HEK293 (cell line): ENCODE measurements around the gene GDPD3.
A peak's percentile ranks its signal among the peaks of the same experiment; 100 is the strongest.

Source experiments
- CTCF ChIA-PET: fragments of 350-600 bp; formaldehyde crosslinking; extraction: SDS; loops from one replicate; lab custom pipeline; 2021; ENCODE audit warnings: antibody characterized with exemption; lab: Yijun Ruan, JAX
- POLR2A ChIA-PET: fragments of 300-600 bp; formaldehyde crosslinking; extraction: SDS; loops from one replicate; lab custom pipeline; 2020; ENCODE audit warnings: antibody characterized with exemption, inconsistent platforms; lab: Yijun Ruan, JAX
- H3K27ac ChIP-seq: fragments of 200-500 bp; sonication (Bioruptor generic); 2 replicates; pipeline ENCODE4 v1.5.1; 2014; ENCODE audit warnings: low read depth, low read length, control low read depth, inconsistent platforms; ENCODE audit errors: extremely low read depth
- H3K36me3 ChIP-seq, 2 experiments: fragments of 200-500 bp in 1 of 2; sonication (Bioruptor generic) in 1 of 2; 1 replicate in 1 of 2; 2 replicates in 1 of 2; pipeline ENCODE4 v1.5.1; 2014 to 2017; ENCODE audit warnings: inconsistent platforms in 2 of 2, low read length in 2 of 2; ENCODE audit not compliant: control insufficient read depth in 2 of 2, insufficient read depth in 1 of 2
- H3K4me1 ChIP-seq: fragments of 200-500 bp; sonication (Bioruptor generic); 2 replicates; pipeline ENCODE4 v1.5.1; 2014; ENCODE audit warnings: mild to moderate bottlenecking, low read length, inconsistent platforms; ENCODE audit not compliant: control insufficient read depth, insufficient read depth
- H3K4me3 ChIP-seq: 2 replicates; pipeline ENCODE4 v1.5.1; 2011; ENCODE audit warnings: low read depth, mild to moderate bottlenecking, control low read depth, low read length, moderate library complexity
- H3K9me3 ChIP-seq: fragments of 200-500 bp; sonication (Bioruptor generic); 2 replicates; pipeline ENCODE4 v1.5.1; 2014; ENCODE audit warnings: low read depth, low read length, inconsistent platforms; ENCODE audit not compliant: control insufficient read depth, insufficient read depth
- FEZF1 ChIP-seq: fragments of 450-650 bp; formaldehyde crosslinking; IDR thresholded peaks from 2 replicates; pipeline ENCODE4 v1.5.1; 2016; ENCODE audit warnings: missing biosample characterization, missing genetic modification characterization
- GLI4 ChIP-seq: fragments of 450-650 bp; formaldehyde crosslinking; IDR thresholded peaks from 2 replicates; pipeline ENCODE4 v1.5.1; 2016; ENCODE audit warnings: missing biosample characterization, missing genetic modification characterization
- KLF1 ChIP-seq: fragments of 450-650 bp; formaldehyde crosslinking; IDR thresholded peaks from 2 replicates; pipeline ENCODE4 v1.5.1; 2016; ENCODE audit warnings: missing biosample characterization, missing genetic modification characterization
- PRDM10 ChIP-seq: fragments of 450-650 bp; formaldehyde crosslinking; IDR thresholded peaks from 2 replicates; pipeline ENCODE4 v1.5.1; 2016; ENCODE audit warnings: missing biosample characterization, missing genetic modification characterization
- SCRT1 ChIP-seq: fragments of 450-650 bp; formaldehyde crosslinking; IDR thresholded peaks from 2 replicates; pipeline ENCODE4 v1.5.1; 2016; ENCODE audit warnings: missing biosample characterization, missing genetic modification characterization, borderline replicate concordance
- SCRT2 ChIP-seq: fragments of 450-650 bp; formaldehyde crosslinking; IDR thresholded peaks from 2 replicates; pipeline ENCODE4 v1.5.1; 2016; ENCODE audit warnings: missing biosample characterization, missing genetic modification characterization
- SETDB1 ChIP-seq: IDR thresholded peaks from one replicate; pipeline ENCODE4 v1.6.1; 2017; ENCODE audit warnings: mild to moderate bottlenecking, low read length, moderate library complexity, mixed read lengths; ENCODE audit not compliant: insufficient read length
- TCF7L2 ChIP-seq: IDR thresholded peaks from 2 replicates; pipeline ENCODE4 v1.6.1; 2011; ENCODE audit warnings: low read depth, mild to moderate bottlenecking, inconsistent platforms, low read length, moderate library complexity, borderline replicate concordance
- ZNF121 ChIP-seq: fragments of 450-650 bp; formaldehyde crosslinking; IDR thresholded peaks from 2 replicates; pipeline ENCODE4 v1.5.1; 2016; ENCODE audit warnings: missing biosample characterization, missing genetic modification characterization
- ZNF239 ChIP-seq: fragments of 450-650 bp; formaldehyde crosslinking; IDR thresholded peaks from 2 replicates; pipeline ENCODE4 v1.5.1; 2016; ENCODE audit warnings: missing biosample characterization, missing genetic modification characterization
- ZNF24 ChIP-seq: fragments of 450-650 bp; formaldehyde crosslinking; IDR thresholded peaks from 2 replicates; pipeline ENCODE4 v1.5.1; 2016; ENCODE audit warnings: missing biosample characterization, missing genetic modification characterization
- ZNF341 ChIP-seq: fragments of 450-650 bp; formaldehyde crosslinking; IDR thresholded peaks from 2 replicates; pipeline ENCODE4; 2016; ENCODE audit warnings: low read depth, missing biosample characterization, missing genetic modification characterization
- ZNF366 ChIP-seq: fragments of 450-650 bp; formaldehyde crosslinking; conservative IDR thresholded peaks from 2 replicates; pipeline ENCODE4 v1.5.1; 2016; ENCODE audit warnings: missing biosample characterization, missing genetic modification characterization
- ZNF37A ChIP-seq: fragments of 450-650 bp; IDR thresholded peaks from 2 replicates; pipeline ENCODE4 v1.5.1; 2018; ENCODE audit warnings: missing biosample characterization, missing genetic modification characterization
- ZNF391 ChIP-seq: fragments of 450-650 bp; formaldehyde crosslinking; IDR thresholded peaks from 2 replicates; pipeline ENCODE4 v1.5.1; 2016; ENCODE audit warnings: low read depth, missing biosample characterization, missing genetic modification characterization, borderline replicate concordance
- ZNF555 ChIP-seq: fragments of 450-650 bp; formaldehyde crosslinking; conservative IDR thresholded peaks from 2 replicates; pipeline ENCODE4 v1.5.1; 2017; ENCODE audit warnings: missing biosample characterization, mild to moderate bottlenecking, missing genetic modification characterization, inconsistent platforms
- ZNF580 ChIP-seq: fragments of 450-650 bp; formaldehyde crosslinking; IDR thresholded peaks from 2 replicates; pipeline ENCODE4 v1.5.1; 2016; ENCODE audit warnings: missing biosample characterization, missing genetic modification characterization
- ZNF600 ChIP-seq: fragments of 450-650 bp; formaldehyde crosslinking; IDR thresholded peaks from 2 replicates; pipeline ENCODE4 v1.5.1; 2016; ENCODE audit warnings: missing biosample characterization, missing genetic modification characterization
- ZNF624 ChIP-seq: fragments of 450-650 bp; formaldehyde crosslinking; IDR thresholded peaks from 2 replicates; pipeline ENCODE4 v1.5.1; 2017; ENCODE audit warnings: missing biosample characterization, missing genetic modification characterization
- ZNF792 ChIP-seq: fragments of 450-650 bp; formaldehyde crosslinking; IDR thresholded peaks from 2 replicates; pipeline ENCODE4 v1.5.1; 2016; ENCODE audit warnings: missing biosample characterization, missing genetic modification characterization
- ZNF837 ChIP-seq: fragments of 450-650 bp; formaldehyde crosslinking; IDR thresholded peaks from 2 replicates; pipeline ENCODE4 v1.5.1; 2016; ENCODE audit warnings: missing biosample characterization, missing genetic modification characterization
- TF ChIP-seq, protein P1 (sequence below): fragments of 450-650 bp; formaldehyde crosslinking; IDR thresholded peaks from 2 replicates; pipeline ENCODE4 v1.5.1; 2016; ENCODE audit warnings: missing biosample characterization, missing genetic modification characterization, low read depth
- TF ChIP-seq, protein P2 (sequence below): fragments of 450-650 bp; IDR thresholded peaks from 2 replicates; pipeline ENCODE4 v1.5.1; 2018; ENCODE audit warnings: missing biosample characterization, missing genetic modification characterization
- TF ChIP-seq, protein P3 (sequence below): fragments of 450-650 bp; formaldehyde crosslinking; IDR thresholded peaks from 2 replicates; pipeline ENCODE4 v1.5.1; 2016; ENCODE audit warnings: missing biosample characterization, missing genetic modification characterization

The GDPD3 gene

DNA sequence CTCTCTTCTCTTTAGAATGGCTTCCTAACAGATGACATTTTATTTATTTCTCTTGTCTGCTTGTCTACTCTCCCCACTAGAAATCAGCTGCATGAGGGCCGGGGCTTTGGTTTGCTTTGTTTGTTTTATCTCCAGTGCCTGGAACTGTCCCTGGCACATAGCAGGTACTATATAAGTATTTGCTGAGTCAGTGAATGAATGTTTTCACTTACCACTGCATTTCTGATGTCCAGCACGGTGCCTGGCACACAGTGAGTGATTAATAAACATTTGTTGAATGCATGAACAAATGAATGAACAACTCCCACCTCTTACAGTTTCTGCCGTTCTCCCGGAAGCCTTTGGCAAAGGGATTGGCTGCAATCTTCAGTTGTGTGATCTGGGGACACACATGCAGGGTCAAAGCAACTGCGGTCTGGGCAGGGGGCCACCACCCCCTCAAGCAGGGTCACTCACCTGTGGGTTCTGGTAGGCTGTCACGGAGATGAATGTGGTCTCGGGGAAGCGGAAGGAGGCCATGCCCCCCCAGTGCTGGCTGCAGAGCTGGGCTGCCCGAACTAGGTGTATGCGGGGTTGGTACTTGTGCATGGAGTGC lies 25.0 kb downstream of the GDPD3 start:
- H3K4me3 ChIP-seq, result no peak overlapping the region
- H3K36me3 ChIP-seq, result peaks cover 0 to 36% of the 10 kb centered on the region in 2 experiments; a peak in 1 of 3 replicates
- ChIA-PET CTCF (interaction anchor here (0.6 kb wide), 1 partner anchor 235 kb away, joined by 3 read pairs; no protein-coding TSS in a partner anchor), POLR2A (interaction anchor here (2.4 kb wide), 1 partner anchor 12 kb away, joined by 7 read pairs; the partner anchor contains the start of gene PPP4C)
- no peak overlapping the region for H3K27ac ChIP-seq
- TF ChIP-seq ZNF555 (tag by site-specific recombination) (no peak), SCRT2 (tag by site-specific recombination) (0 out of 2 replicates have a peak, but pooled peaks have one; percentile 41), TCF7L2 (no peak), GLI4 (tag by site-specific recombination) (no peak), SCRT1 (0 out of 2 replicates have a peak, but pooled peaks have one; percentile 14), ZNF24 (tag by site-specific recombination) (peak; percentile 38; the same call in 1 of the 2 replicates)
- TF ChIP-seq, protein P1, sequence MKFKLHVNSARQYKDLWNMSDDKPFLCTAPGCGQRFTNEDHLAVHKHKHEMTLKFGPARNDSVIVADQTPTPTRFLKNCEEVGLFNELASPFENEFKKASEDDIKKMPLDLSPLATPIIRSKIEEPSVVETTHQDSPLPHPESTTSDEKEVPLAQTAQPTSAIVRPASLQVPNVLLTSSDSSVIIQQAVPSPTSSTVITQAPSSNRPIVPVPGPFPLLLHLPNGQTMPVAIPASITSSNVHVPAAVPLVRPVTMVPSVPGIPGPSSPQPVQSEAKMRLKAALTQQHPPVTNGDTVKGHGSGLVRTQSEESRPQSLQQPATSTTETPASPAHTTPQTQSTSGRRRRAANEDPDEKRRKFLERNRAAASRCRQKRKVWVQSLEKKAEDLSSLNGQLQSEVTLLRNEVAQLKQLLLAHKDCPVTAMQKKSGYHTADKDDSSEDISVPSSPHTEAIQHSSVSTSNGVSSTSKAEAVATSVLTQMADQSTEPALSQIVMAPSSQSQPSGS (tag by site-specific recombination), result no peak
- H3K4me1 ChIP-seq, result no peaks in the 10 kb centered on the region
- no peaks in the 10 kb centered on the region for H3K9me3 ChIP-seq

- ChIA-PET CTCF (interaction anchor here (0.7 kb wide), 2 partner anchors 343 to 452 kb away, joined by 3 to 4 read pairs; partner anchors contain the start of gene DCTPP1), POLR2A (interaction anchor here (0.7 to 1.2 kb wide), 4 partner anchors 11 to 569 kb away, joined by 3 to 4 read pairs (median 4); no protein-coding TSS in a partner anchor)
- Histone ChIP-seq H3K4me1 (no peaks in the 10 kb centered on the region), H3K4me3 (no peak overlapping the region), H3K27ac (no peak overlapping the region), H3K36me3 (peaks cover 3 to 46% of the 10 kb centered on the region in 2 experiments; a peak in 2 of 3 replicates), H3K9me3 (no peaks in the 10 kb centered on the region)
- TF ChIP-seq SETDB1 (no peak), ZNF837 (tag by site-specific recombination) (no peak), ZNF341 (tag by site-specific recombination) (no peak), ZNF37A (tag by site-specific recombination) (no peak), ZNF792 (no peak), ZNF121 (tag by site-specific recombination) (peak; percentile 99), ZNF366 (tag by site-specific recombination) (peak; percentile 12; the same call in 1 of the 2 replicates), ZNF391 (tag by site-specific recombination) (no peak), ZNF600 (tag by site-specific recombination) (peak; percentile 66), ZNF624 (tag by site-specific recombination) (no peak), ZNF580 (tag by site-specific recombination) (0 out of 2 replicates have a peak, but pooled peaks have one; percentile 34), PRDM10 (tag by site-specific recombination) (no peak), KLF1 (tag by site-specific recombination) (no peak), ZNF239 (0 out of 2 replicates have a peak, but pooled peaks have one; percentile 18), FEZF1 (tag by site-specific recombination) (no peak)
- TF ChIP-seq, protein P2, sequence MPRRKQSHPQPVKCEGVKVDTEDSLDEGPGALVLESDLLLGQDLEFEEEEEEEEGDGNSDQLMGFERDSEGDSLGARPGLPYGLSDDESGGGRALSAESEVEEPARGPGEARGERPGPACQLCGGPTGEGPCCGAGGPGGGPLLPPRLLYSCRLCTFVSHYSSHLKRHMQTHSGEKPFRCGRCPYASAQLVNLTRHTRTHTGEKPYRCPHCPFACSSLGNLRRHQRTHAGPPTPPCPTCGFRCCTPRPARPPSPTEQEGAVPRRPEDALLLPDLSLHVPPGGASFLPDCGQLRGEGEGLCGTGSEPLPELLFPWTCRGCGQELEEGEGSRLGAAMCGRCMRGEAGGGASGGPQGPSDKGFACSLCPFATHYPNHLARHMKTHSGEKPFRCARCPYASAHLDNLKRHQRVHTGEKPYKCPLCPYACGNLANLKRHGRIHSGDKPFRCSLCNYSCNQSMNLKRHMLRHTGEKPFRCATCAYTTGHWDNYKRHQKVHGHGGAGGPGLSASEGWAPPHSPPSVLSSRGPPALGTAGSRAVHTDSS (tag by site-specific recombination), result no peak
- TF ChIP-seq, protein P3, sequence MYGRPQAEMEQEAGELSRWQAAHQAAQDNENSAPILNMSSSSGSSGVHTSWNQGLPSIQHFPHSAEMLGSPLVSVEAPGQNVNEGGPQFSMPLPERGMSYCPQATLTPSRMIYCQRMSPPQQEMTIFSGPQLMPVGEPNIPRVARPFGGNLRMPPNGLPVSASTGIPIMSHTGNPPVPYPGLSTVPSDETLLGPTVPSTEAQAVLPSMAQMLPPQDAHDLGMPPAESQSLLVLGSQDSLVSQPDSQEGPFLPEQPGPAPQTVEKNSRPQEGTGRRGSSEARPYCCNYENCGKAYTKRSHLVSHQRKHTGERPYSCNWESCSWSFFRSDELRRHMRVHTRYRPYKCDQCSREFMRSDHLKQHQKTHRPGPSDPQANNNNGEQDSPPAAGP (tag by site-specific recombination), result peak; percentile 25; the same call in 1 of the 2 replicates
These were observed 26.0 kb downstream of the GDPD3 start for GRCh38 chr16:30087181-30087898.
